Measurements from ENCODE around the gene NR6A1. TPM values are rescaled to one million over a fixed set of nuclear protein-coding genes. Genes with fewer than 3 reads are reported as not detected.

NR6A1 gene
- polyA plus RNA-seq, 1 donor from 2014 or later: 4.3 TPM

- Histone ChIP-seq H3K9me3 (ENCODE audit: low read length) (peaks cover 5% of the 10 kb centered on the region), H3K36me3 (ENCODE audit: insufficient read depth, low read length) (peaks cover 12% of the 10 kb centered on the region), H4K20me1 (ENCODE audit: insufficient read depth) (no peaks in the 10 kb centered on the region), H3K9me2 (ENCODE audit: insufficient read depth, low read length) (no peaks in the 10 kb centered on the region), H3K4me3 (ENCODE audit: low read length) (no peak overlapping the region), H3K79me2 (replicated peaks; ENCODE audit: insufficient read depth, low read length) (peaks cover 7% of the 10 kb centered on the region), H3F3A (ENCODE audit: insufficient read depth, low read length, poor library complexity, severe bottlenecking) (no peaks in the 10 kb centered on the region), H3K27me3 (ENCODE audit: insufficient read depth, low read depth, low read length) (no peaks in the 10 kb centered on the region), H3K4me2 (ENCODE audit: low read length) (no peak overlapping the region), H2AFZ (ENCODE audit: low read depth, low read length) (no peak overlapping the region), H3K27ac (ENCODE audit: low read length) (no peak overlapping the region), H3K9ac (ENCODE audit: low read length) (no peak overlapping the region)
- no peak for TF ChIP-seq POLR2AphosphoS5 (IDR thresholded peaks at IDR 0.05)
- no peak for TF ChIP-seq CTCF (IDR thresholded peaks at IDR 0.05; ENCODE audit: poor library complexity, severe bottlenecking)
- TF ChIP-seq RAD21 (conservative IDR thresholded peaks at IDR 0.05): no peak
- TF ChIP-seq TAF1 (IDR thresholded peaks at IDR 0.05; ENCODE audit: low read depth): no peak
- TF ChIP-seq EP300 (conservative IDR thresholded peaks at IDR 0.05; ENCODE audit: poor library complexity, severe bottlenecking): no peak
- no peak for TF ChIP-seq MXI1 (conservative IDR thresholded peaks at IDR 0.05; ENCODE audit: poor library complexity, severe bottlenecking)
- no peak for TF ChIP-seq SMC3 (conservative IDR thresholded peaks at IDR 0.05; ENCODE audit: poor library complexity)
Observed at GRCh38 chr9:124698265-124698664, 72.8 kb downstream of the NR6A1 start.

GRCh38 chr9:124697326-124698200, 73.5 kb downstream of the NR6A1 start:
- no peak for TF ChIP-seq RAD21 (conservative IDR thresholded peaks at IDR 0.05)
- no peak for TF ChIP-seq MXI1 (conservative IDR thresholded peaks at IDR 0.05; ENCODE audit: poor library complexity, severe bottlenecking)
- TF ChIP-seq CTCF (IDR thresholded peaks at IDR 0.05; ENCODE audit: poor library complexity, severe bottlenecking): no peak
- TF ChIP-seq EZH2 (IDR thresholded peaks at IDR 0.05; ENCODE audit: borderline replicate concordance, insufficient read depth, low read length, poor library complexity, severe bottlenecking): no peak
- TF ChIP-seq EP300 (conservative IDR thresholded peaks at IDR 0.05; ENCODE audit: poor library complexity, severe bottlenecking): no peak
- no peak for TF ChIP-seq POLR2AphosphoS5 (IDR thresholded peaks at IDR 0.05)
- no peak for TF ChIP-seq TAF1 (IDR thresholded peaks at IDR 0.05; ENCODE audit: low read depth)
- TF ChIP-seq, protein P1, sequence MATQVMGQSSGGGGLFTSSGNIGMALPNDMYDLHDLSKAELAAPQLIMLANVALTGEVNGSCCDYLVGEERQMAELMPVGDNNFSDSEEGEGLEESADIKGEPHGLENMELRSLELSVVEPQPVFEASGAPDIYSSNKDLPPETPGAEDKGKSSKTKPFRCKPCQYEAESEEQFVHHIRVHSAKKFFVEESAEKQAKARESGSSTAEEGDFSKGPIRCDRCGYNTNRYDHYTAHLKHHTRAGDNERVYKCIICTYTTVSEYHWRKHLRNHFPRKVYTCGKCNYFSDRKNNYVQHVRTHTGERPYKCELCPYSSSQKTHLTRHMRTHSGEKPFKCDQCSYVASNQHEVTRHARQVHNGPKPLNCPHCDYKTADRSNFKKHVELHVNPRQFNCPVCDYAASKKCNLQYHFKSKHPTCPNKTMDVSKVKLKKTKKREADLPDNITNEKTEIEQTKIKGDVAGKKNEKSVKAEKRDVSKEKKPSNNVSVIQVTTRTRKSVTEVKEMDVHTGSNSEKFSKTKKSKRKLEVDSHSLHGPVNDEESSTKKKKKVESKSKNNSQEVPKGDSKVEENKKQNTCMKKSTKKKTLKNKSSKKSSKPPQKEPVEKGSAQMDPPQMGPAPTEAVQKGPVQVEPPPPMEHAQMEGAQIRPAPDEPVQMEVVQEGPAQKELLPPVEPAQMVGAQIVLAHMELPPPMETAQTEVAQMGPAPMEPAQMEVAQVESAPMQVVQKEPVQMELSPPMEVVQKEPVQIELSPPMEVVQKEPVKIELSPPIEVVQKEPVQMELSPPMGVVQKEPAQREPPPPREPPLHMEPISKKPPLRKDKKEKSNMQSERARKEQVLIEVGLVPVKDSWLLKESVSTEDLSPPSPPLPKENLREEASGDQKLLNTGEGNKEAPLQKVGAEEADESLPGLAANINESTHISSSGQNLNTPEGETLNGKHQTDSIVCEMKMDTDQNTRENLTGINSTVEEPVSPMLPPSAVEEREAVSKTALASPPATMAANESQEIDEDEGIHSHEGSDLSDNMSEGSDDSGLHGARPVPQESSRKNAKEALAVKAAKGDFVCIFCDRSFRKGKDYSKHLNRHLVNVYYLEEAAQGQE (IDR thresholded peaks at IDR 0.05; ENCODE audit: borderline replicate concordance): no peak
- no peak for TF ChIP-seq SMC3 (conservative IDR thresholded peaks at IDR 0.05; ENCODE audit: poor library complexity)
- H3K4me2 ChIP-seq (ENCODE audit: low read length): no peak overlapping the region

More at GRCh38 chr9:124697326-124698200, 73.5 kb downstream of the NR6A1 start:
- H3K4me3 ChIP-seq (ENCODE audit: low read length): no peak overlapping the region
- H2AFZ ChIP-seq (ENCODE audit: low read depth, low read length): no peak overlapping the region
- no peak overlapping the region for H3K27ac ChIP-seq (ENCODE audit: low read length)
- peaks cover 3% of the 10 kb centered on the region for H3K9me3 ChIP-seq (ENCODE audit: low read length)
- H3K27me3 ChIP-seq (ENCODE audit: insufficient read depth, low read depth, low read length): no peaks in the 10 kb centered on the region
- H3K9ac ChIP-seq (ENCODE audit: low read length): no peak overlapping the region
- no peaks in the 10 kb centered on the region for H3K9me2 ChIP-seq (ENCODE audit: insufficient read depth, low read length)
- H4K20me1 ChIP-seq (ENCODE audit: insufficient read depth): no peaks in the 10 kb centered on the region
- H3K79me2 ChIP-seq (replicated peaks; ENCODE audit: insufficient read depth, low read length): peaks cover 7% of the 10 kb centered on the region
- H3K36me3 ChIP-seq (ENCODE audit: insufficient read depth, low read length): peaks cover 12% of the 10 kb centered on the region
- H3F3A ChIP-seq (ENCODE audit: insufficient read depth, low read length, poor library complexity, severe bottlenecking): no peaks in the 10 kb centered on the region
